Stimulated activated CD4-positive, alpha-beta T cell treated with anti-CD3 and anti-CD28 coated beads, TNF-alpha, amount 100 ng/mL, for 1 hour (primary cell): Measurements from ENCODE around the gene CELA1.

Experiments
- DNase-seq, 3 donors: peaks; one replicate each; pipeline ENCODE4 v3.0.0-alpha.2; 2020; ENCODE audit warnings: low read depth in 3 of 3, low spot score in 1 of 3

The CELA1 gene

GRCh38 chr12:51346581-51346980 lies at the start of gene CELA1:
TSS of gene CELA1 (minus strand) at chr12:51346679. CDS start at chr12:51346638, 41 bp downstream.
- DNase-seq: no peak

- no peak for DNase-seq
These were observed 49.1 kb upstream of the CELA1 start for GRCh38 chr12:51395283-51396230.

DNA sequence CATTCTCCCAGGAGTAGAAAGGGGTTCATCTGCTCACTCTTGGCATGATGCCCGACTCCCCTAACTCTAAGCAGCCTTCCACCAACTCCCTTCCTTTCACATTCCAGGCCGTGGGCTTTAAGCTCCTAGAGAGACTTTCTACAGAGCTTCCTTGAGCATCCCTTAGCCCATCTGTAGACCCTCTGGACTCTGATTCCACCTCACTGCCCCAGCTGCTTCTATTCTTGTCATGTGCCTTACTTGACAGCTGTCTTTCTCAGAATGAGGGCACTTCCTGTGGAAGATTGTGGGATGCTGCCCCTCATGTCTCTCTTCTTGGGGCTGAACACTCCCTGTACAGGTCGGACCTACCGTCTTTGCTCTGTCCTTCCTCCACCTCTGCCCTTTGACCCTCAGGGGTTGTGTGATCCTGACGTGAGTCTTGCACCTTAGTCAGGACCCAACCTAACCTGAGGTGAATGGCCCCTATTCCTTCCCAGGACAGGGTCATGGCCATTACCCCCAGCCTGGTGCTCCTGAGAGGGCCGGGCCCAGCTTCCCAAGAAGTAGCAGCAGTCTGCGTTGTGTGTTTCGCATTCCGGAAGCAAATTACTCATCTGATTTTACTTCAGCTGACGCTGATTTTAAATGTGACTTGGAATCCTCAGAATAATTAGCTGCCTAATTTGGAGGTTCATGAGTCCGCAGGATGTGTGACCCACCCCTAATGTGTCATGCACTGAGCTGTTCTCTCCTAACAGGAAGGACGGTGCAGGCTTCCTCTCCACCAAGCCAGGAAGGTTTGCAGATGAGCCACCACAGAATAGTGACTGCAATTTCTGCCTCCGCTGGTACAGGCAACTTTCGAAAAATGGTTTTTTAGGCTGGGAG lies 47.4 kb upstream of the CELA1 start:
- peak in 1 of 3 donors; percentile 15 for DNase-seq

DNA sequence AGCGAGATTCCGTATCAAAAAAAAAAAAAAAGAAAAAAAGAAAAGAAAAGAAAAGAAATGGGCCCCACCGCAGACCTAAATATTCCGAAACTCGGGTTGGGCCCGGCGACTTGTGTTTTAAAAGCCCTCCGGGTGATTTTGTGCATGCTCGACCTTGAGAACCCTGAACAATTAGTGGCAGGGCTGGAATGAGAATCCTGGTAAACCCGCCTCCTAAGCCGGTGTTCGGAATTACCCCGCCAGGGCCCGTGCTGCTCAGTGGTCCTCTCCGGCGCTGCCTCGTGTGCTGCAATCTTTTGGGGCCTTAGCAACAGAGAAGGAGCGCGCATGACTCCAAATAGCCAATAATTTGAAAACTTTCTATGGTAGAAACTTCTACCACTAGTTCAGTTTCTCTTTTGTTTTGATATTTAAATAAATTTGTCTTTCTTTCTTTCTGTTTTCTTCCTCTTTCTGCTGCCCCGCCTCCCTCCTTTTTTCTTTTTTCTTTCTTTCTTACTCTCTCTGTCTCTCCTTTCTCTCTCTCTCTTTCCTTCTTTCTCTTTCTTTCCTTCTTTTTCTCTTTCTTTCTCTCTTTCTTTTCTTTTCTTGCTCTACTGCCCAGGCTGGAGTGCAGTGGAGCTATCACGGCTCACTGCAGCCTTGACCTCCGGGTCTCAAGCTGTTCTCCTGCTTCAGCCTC lies 46.2 kb upstream of the CELA1 start:
- DNase-seq: no peak

GRCh38 chr12:51391283-51392123 lies 45.0 kb upstream of the CELA1 start, which contains the start of gene GALNT6:
TSS of gene GALNT6 (minus strand) at chr12:51391406. CDS start at chr12:51379781, 11,625 bp downstream.
- peak; percentile 40 to 63 (median 40) for DNase-seq

GRCh38 chr12:51390891-51391282 lies 44.4 kb upstream of the CELA1 start:
- no peak for DNase-seq

GRCh38 chr12:51390457-51390856 lies 44.0 kb upstream of the CELA1 start:
- DNase-seq: no peak

DNA sequence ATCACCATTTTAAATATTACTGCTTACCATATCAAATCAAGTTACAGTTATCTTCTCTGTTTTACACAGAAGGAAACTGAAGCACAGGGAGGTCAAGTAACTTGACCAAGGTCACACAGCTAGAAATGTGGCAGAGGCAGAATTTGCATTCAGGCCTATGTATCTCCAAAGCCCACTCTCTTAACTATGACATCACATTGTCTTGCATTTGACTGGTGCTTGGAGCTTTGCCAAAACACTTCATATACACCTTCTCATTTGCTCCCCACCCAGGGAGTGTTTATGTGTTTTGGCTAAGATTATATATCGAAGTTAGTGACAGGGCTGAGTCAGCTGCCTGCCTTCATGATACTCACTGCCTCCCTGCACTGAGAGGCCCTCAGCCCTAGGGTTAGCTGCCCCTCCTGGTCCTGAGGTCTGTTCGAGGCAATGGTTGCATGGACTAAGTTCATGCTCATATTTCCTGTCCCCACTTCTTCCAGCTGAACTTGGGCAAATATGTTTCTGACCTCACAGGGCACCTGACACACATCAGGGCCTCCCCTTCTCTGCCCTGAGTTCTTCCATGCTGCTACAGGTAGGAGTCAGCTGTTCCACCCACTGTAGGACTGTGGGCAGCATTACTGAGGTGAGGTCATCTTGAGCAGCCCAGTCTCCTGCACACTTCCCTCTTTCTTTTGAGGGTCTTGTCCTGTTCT lies 43.0 kb upstream of the CELA1 start:
- no peak for DNase-seq

- DNase-seq: no peak
These were observed 42.4 kb upstream of the CELA1 start for GRCh38 chr12:51388846-51389245.

DNA sequence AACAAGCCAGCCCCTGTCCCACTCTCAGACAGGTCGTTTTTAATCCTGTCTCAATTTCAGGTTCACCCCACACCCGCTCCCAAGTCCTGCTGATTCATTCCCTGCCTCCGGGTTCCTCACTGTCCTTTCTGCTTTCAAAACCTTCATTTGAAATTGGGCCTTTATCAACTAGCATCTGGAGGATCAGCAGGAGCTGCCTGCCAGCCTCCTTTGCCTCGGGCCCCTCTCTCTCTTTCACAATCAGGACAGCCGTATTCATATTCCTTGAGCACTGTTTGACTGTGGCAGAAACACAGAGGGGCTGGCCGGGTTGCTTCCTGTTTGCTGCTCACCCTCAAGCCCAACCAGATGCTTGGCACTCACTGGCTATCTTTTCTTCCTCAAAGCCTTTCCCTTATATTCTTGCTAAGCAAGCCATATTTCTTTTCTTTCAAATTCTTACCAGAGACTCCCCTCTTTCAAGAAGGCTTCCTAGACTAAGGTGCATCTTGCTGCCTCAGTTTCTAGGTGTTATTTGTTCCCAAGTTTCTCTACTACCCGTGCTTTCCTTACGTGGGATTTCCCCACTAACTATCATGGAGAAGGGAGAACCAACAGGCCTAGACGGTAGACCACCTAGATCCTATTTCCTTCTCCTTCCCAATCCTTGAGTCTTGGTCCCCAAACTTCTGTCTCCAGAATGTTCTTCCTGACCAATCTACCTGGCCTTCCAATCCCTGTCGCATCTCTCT lies 41.8 kb upstream of the CELA1 start:
- DNase-seq: no peak

DNA sequence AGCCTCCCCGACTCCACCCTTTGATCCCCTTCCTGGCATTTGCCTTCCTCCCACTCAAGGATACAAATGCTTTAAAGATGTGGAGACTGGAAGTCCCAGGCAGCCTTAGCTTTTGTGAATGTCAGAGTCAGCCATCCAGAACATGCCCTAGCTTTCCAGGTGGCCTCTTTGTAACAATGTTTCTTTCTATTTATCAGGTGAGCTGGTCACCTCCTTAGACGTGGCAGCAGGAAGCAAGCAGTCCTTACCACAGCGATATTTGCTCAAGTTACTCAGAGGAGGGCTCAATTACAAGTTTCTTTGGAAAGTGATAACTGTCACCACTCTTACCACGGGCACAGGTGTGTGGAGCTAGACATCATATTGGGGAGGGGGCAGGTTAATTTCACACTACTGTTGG lies 39.9 kb upstream of the CELA1 start:
- no peak for DNase-seq

DNA sequence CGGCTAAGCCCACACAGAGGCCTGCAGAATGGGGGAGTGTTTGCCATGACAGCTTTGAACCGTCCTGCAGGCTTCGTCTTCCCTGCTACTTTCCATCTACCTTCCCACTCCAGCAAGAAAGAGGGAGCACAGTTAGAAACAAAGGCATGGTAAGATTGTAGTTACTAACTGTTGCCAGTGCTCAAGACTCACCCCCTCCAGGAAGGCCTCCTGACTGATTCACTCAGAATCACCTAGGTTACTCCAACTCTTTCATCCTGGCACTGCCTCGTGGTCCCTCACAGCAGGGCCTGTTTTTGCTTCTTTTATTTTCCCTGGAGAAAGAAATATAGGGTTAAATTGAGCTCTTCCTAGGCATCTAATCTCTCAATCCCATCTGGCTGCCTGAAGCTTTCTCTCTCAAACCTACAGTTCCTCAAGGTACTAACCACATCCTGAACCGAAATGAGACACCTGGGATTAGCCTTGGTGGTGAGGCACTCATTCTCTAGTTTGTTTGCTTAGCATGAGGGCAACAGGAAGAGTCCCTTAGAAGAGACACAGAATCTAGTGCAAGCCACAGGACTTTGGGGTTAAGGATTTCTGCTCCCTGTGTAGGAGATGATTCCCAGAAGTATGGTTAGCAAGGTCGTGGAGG lies 36.9 kb upstream of the CELA1 start:
- DNase-seq: no peak

DNA sequence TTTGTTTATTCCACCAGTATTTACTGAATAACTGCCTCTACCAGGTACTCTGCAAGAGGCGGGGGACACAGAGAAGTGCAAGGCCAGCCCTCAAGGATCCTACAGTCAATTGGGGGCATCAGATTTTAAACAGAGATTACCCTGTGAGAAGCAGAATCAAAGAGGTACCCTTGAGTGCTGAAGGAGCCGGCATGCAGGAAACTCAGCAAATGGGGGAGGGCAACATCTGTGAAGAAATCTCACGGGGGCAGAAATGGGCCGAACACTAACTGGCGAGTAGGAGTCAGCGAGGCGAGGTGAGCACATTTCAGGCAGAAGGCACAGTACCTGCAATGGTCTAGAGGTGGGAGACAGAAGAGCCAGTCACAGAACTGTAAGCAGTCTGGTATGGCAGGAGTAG lies 35.7 kb upstream of the CELA1 start:
- no peak for DNase-seq

DNA sequence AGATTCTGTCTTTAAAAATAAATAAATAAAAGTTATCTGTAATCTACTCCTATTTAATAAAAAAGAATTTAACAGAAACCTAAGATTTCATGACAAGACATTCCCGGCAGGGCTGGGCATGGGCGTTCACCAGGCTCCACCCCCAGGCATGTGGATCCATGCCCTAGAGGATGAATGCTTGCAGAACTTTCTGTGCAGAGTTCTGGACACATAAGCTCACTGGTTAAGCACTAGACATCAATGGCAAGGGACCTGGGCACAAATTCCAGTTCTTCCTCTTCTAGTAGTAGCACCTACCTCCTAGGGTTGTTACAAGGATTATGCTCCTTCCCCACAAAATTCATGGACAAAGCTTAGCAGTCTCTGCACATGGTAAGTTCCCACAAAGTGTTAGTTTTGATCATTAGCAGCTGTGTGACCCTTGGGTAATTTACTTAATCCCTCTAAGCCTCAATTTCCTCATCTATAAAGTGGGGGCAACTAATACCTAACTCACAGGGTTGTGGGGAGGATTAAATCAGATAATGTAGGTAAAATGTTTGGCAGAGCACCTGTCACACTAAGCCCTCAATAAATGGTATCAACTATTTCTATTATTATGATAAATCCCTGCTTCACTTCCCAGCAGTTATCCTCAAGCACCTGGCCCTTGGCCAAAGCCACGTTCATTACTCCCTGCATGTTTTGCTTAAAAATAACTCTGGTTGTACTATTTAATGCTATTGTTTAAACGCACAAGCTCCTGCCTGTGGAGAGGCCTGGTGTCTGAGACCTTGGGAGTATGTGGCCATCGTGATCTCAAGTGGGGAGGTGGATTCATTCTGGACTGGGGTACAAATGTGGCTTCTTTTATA lies 35.0 kb upstream of the CELA1 start:
- no peak for DNase-seq

- DNase-seq: no peak
These were observed 33.1 kb upstream of the CELA1 start for GRCh38 chr12:51379571-51379970.

DNA sequence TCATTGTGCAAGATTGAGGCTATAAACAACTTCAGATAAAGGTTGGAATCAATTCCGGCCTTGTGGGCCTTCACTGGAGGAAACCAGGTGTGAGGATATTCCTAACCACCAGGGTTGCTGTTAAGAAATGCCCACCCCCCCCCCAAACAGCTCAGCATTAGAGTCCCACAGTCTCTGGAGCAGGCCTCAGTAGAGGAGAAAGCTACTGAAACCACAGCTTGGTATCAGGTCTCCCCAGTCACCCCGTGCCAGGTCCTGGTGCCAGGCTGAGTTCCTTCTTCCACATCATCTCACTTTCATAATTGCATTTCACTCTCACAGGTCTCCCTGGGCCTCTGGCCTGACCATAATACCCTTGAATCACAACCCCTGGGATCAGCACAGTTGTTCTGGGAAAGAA lies 32.3 kb upstream of the CELA1 start:
- no peak for DNase-seq

- DNase-seq: no peak
These were observed 30.9 kb upstream of the CELA1 start for GRCh38 chr12:51377099-51377984.
